HG03135 (cell line): ENCODE data around the gene ARMC3.
"Not testable (repeated sequence)": the region's sequence is repeated elsewhere in the genome, so short reads cannot be mapped to it uniquely, and the experiment has no call there.

Experiments used
- ATAC-seq: cut with Tn5 transposase; IDR thresholded peaks from one replicate; pipeline ENCODE4 v1.9.1; 2021; ENCODE audit warnings: mild to moderate bottlenecking, moderate library complexity; ENCODE audit not compliant: unreplicated experiment

ARMC3 gene

DNA sequence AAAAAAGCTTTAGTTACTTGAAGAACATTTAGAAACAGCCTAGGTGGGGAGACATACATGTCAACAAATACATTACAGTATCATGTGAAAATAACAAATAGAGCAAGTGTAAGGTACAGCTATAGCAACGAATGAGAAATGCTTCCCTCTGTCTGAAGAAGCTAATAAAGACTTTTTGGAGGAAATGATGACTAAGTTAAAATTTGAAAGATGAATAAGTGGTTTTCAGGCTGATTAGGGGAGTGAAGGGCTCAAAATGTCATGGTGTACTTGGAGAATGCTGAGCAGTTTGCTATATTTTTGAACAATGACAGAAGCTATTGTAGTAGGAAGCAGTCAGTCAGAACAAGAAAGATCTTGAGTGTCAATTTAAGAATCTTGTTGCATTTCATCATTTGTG, 2.8 kb upstream of the ARMC3 start:
- no peak for ATAC-seq

GRCh38 chr10:22927166-22927565, 687 bp upstream of the ARMC3 start:
- ATAC-seq: no peak

DNA sequence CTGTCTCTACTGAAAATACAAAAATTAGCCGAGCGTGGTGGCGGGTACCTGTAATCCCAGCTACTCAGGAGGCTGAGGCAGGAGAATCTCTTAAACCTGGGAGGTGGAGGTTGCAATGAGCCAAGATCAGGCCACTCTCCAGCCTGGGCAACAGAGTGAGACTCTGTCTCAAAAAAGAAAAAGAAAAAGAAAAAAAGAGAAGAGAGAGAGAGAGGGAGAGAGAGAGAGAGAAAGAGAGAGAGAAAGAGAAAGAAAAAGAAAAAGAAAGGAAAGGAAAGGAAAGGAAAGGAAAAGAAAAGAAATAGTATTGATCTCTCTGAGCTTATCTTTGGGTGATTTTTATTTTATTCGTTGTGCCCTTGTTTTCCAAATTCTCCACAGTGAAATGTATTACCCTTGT, 1.2 kb downstream of the ARMC3 start:
- ATAC-seq: not testable (repeated sequence)

- no peak for ATAC-seq
Observed at GRCh38 chr10:22931948-22932347, 4.1 kb downstream of the ARMC3 start.

DNA sequence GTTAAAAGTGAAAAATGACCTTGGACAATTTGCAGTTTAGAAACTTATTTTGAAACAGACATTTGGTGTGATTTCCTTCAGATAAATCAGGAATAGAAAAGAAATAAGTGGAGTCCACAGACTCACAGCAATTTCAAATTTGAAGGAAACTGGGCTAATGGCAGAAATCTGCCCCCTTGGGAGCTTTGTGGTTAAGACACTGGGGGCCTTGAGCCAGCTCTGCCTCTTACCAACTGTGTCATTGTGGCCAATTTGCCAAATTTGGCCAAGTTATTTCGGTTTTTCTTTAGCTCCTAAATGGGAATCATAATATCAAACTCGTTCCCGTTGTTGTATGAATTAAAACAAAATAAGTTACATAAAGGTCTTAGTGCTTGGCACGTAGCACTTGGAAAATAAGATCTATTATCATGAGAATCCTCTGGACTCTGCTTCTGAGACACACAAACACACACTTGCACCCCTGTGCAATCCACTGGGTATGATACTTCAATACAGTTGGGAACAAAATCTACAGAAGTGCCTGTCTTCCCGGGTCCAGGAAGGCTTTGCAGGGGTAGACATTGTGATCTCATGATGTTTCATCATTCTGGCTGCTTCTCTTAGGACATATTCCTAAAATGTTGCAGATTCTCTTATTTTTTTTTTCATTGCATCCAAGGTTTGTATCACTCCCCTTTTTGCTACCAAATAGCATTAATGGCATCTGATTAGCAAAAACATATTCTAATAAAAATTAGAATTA, 4.9 kb downstream of the ARMC3 start:
- ATAC-seq: no peak

DNA sequence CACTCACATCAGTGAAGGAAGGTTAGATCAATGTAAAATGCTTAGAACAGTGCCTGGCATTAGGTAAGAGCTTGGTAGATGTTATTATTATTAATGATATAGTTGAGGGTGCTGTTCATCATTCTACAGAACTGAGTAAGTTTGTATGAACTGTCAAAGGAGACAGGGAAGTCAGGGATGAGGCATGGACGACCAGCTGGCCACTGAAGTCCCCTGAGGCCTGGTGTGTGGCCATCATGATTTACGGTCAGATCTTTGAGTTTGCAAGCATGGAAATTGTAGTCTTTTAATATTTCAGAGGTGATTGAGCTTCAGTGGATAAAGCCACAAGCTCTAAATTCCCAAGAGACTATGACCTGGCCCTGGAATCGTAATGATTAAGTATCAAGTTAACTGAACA, 6.9 kb downstream of the ARMC3 start:
- ATAC-seq: no peak

GRCh38 chr10:22942437-22942836, 14.6 kb downstream of the ARMC3 start:
- ATAC-seq: no peak

- peak; percentile 86 for ATAC-seq
Observed at GRCh38 chr10:22945934-22946673, 18.3 kb downstream of the ARMC3 start.

DNA sequence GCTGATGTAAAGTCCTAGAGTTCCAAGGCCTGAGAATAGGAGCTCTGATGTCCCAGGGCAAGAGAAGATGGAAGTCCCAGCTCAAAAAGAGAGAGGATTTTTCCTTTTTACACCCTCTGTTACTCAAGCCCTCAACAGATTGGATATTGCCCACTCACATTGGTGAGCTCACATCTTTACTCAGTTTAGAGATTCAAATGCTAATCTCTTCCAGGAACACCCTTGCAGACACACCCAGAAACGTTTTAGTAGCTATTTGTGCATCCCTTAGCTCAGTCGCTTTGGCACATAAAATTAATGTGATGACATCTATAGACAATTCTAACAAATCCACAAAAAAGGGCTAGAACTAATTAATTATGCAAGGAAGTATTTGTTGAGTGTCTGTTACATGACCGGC, 27.1 kb downstream of the ARMC3 start:
- ATAC-seq: no peak

GRCh38 chr10:22958338-22958737, 30.5 kb downstream of the ARMC3 start:
- no peak for ATAC-seq

GRCh38 chr10:22959292-22959691, 31.4 kb downstream of the ARMC3 start:
- ATAC-seq: no peak

- ATAC-seq: no peak
Observed at GRCh38 chr10:22959950-22960349, 32.1 kb downstream of the ARMC3 start.

GRCh38 chr10:22962817-22963216, 35.0 kb downstream of the ARMC3 start:
- no peak for ATAC-seq

GRCh38 chr10:22969704-22970103, 41.9 kb downstream of the ARMC3 start:
- ATAC-seq: no peak

- no peak for ATAC-seq
Observed at GRCh38 chr10:22976534-22976933, 48.7 kb downstream of the ARMC3 start.

DNA sequence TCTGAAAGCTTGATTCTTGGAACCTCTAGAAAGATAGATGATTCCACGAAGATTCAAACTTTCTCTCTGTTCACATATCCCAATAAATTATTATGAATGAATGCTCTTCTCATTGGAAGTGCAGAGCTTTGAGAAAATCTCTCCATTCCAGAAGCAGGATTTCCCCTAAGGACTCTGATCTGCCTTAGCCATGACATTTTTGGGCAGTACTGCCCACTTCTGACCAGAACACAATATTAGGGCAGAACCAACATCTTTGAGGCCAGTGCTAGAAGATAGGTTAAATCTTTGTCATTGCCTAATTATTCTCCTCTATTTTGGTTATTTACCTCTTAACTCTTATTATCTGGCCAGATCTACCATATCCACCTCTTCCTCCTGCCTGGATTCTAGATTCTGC, 49.9 kb downstream of the ARMC3 start:
- no peak for ATAC-seq

DNA sequence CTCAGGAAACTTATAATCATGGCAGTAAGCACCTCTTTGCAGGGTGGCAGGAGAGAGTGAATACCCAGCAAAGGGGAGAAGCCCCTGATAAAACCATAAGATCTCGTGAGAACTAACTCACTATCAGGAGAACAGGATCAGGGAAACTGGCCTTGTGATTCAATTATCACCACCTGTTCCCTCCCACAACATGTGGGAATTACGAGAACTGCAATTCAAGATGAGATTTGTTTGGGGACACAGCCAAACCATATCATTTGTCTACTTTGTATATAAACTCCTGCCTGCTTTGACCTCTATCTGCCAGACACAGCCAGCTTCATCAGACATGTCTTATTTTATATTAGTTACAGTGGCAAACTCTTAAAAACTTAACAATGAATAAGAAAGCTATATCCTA, 50.4 kb downstream of the ARMC3 start:
- ATAC-seq: no peak

GRCh38 chr10:22978918-22979317, 51.1 kb downstream of the ARMC3 start:
- no peak for ATAC-seq

DNA sequence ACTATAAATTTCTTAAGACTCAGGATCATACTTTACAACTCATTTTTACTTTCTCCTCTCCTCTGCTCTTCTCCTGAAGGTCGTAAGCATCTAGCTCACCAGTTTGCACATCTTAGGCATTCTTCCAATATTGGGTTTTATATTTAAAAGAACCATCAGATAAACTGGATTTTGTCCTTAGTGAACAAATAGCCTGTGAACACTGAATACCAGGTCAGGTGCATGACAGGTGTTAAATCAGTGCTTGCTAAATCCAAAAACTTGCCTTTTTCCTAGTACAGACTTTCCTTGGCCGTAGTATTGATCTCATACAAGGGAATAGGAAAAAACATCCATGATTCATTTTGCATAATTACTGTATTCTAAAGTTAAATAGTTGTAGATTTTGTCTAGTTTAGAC, 53.0 kb downstream of the ARMC3 start:
- no peak for ATAC-seq

DNA sequence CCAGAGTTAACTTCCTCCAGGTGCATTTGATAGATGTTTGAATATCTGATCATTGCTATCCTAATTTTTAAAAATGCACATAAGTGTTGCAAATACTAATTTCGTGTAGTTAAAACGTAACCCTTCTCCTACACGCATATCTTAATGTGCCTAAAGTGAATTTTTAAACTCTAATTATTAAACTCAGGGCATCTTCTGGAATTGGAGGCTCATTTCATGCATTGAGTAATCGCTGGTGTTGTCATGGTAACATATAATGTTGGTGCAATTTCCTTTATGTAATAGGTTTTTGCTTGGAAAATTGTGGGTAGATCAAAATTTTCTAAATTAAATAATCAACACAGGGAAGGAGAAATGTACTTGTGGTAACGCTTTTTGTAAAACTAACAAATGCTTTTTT, 56.2 kb downstream of the ARMC3 start:
- ATAC-seq: no peak

DNA sequence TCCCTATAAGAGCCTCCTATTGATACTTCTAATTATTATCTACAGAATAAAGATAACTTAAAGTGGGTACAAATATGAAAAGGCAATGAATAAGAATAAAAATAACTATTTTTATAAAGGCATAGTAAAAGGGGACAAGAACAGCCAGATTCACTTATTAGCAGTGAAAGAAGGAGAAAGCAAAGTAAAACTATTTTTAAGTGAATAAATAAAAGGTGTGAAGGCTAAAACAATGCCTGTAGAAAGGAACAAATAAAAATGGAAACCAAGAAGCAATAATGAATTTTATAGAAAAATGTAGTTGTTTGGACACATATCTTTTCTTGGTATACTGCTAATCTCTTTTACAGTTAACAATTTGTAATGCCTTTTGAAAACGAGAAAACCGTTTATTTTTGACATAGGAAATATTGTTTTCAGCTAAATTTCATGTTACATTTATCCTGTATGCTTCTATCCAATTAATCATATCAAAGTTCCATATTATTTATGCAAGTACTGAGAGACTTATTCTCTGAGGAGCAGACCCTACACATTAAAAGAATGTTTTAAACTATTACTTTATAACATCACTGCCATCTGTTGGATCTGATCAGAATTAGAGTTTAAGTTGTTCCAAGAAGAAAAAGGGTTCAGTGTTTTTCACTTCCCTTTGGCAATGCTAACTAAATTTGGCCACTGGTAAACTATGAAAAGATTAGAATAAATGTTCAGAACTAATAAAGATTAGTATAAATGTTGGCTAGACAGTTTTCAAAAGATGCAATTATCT, 59.1 kb downstream of the ARMC3 start:
- peak; percentile 57 for ATAC-seq
